ENCODE results near the gene PBX4. TPM values are rescaled to one million over a fixed set of nuclear protein-coding genes. Genes with fewer than 3 reads are reported as not detected.
A peak's percentile ranks its signal among the peaks of the same experiment; 100 is the strongest.

The PBX4 gene
- total and polyA plus RNA-seq, 10 of the 15 experiments (the other 5 are each of a cell fraction or from before 2014, with no cell fraction given) = 0.18 to 17.3 (median 4.2) TPM

DNA sequence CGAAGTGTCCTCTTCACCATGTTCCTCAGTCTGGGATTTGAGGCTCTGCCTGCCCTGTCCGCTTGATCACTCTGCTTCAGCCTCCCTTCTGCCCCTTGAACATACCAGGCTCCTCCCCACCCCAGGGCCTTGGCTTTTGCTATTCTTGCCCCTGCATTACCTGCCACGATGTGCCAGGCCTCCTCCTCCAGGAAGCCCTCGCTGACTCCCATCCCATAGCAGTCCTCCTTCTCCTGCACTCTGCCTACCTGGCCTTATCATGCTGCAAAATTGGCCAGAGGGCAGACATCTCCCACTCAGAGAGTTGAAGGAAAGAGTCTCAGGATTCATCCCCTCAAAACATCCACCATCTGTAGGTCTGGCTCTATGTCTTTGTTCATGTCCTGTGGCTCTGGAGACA, 87.6 kb downstream of the PBX4 start:
- ChIA-PET CTCF (interaction anchor here (0.6 to 3.6 kb wide), 10 partner anchors 8 to 428 kb away, joined by 3 to 50 read pairs (median 12); partner anchors contain the start of genes GMIP, NDUFA13 and ZNF93), SMC1A (ENCODE audit: uncharacterized antibody, unreplicated experiment) (interaction anchor here (1.8 to 2.3 kb wide), 2 partner anchors 114 to 131 kb away, joined by 6 to 21 read pairs; partner anchors contain the start of gene GMIP), RAD21 (ENCODE audit: unreplicated experiment) (interaction anchor here (1.3 to 3.5 kb wide), 3 partner anchors 23 to 113 kb away, joined by 3 to 22 read pairs (median 18); partner anchors contain the start of gene GMIP), POLR2A (interaction anchor here (0.6 to 1.5 kb wide), 4 partner anchors 16 to 89 kb away, joined by 3 to 5 read pairs (median 4); no protein-coding TSS in a partner anchor)
- no peaks in the 10 kb centered on the region for H4K20me1 ChIP-seq (ENCODE audit: control insufficient read depth, insufficient read depth)
- ATAC-seq (no peak), FAIRE-seq (no peak), DNase-seq (ENCODE audit: low read depth, low spot score) (no peak)
- in situ Hi-C loops (cut with MboI) = loop anchor here (25.0 kb wide), 4 partner anchors 881 to 1506 kb away; partner anchors contain the start of genes ZNF66 and ZNF737
- H3K36me3 ChIP-seq (ENCODE audit: control insufficient read depth in 2 of 2, insufficient read depth in 2 of 2, low read length in 1 of 2) = peaks cover 3 to 21% of the 10 kb centered on the region in 2 experiments
- no peaks in the 10 kb centered on the region for H3K79me2 ChIP-seq (ENCODE audit: control insufficient read depth, insufficient read depth, low read length)
- 89% methylated on average over 4 of the region's 4 CpGs for WGBS (ENCODE audit: insufficient coverage, insufficient replicate concordance, low lambda C conversion rate, missing lambda C conversion rate)
- peaks cover 9% of the 10 kb centered on the region for H3K4me1 ChIP-seq (ENCODE audit: control insufficient read depth, insufficient read depth, low read length)
- H3K4me3 ChIP-seq = no peak overlapping the region
- no peaks in the 10 kb centered on the region for H3K27me3 ChIP-seq (replicated peaks in 1 of 2; ENCODE audit: control insufficient read depth in 2 of 2, insufficient read depth in 2 of 2, low read length in 1 of 2)
- BruUV-seq (replicated peaks) = no TSS peak
- H2AFZ ChIP-seq (ENCODE audit: control insufficient read depth, low read depth, low read length) = no peak overlapping the region
- intact Hi-C loops (cut with micrococcal nuclease; ENCODE audit: unreplicated experiment) = no loop called here
- H3K9me3 ChIP-seq (replicated peaks; ENCODE audit: control insufficient read depth, insufficient read depth, low read length) = no peaks in the 10 kb centered on the region
- no peak overlapping the region for H3K27ac ChIP-seq (ENCODE audit: control insufficient read depth, insufficient read depth)
- no peak overlapping the region for H3K9ac ChIP-seq (ENCODE audit: control insufficient read depth, insufficient read depth, low read length)
- no peak for TF ChIP-seq RB1 (IDR thresholded peaks at IDR 0.05; ENCODE audit: borderline replicate concordance)
- TF ChIP-seq POLR2A (IDR thresholded peaks at IDR 0.05; ENCODE audit: low read depth, low read length) = peak; percentile 24
- no peak for TF ChIP-seq BRCA1 (IDR thresholded peaks at IDR 0.05; ENCODE audit: low read depth, low read length)
- TF ChIP-seq POLR2AphosphoS2 (IDR thresholded peaks at IDR 0.05; ENCODE audit: low read depth, low read length) = 0 out of 2 replicates have a peak, but pooled peaks have one; percentile 26
- no peak for TF ChIP-seq WRNIP1 (IDR thresholded peaks at IDR 0.05; ENCODE audit: borderline replicate concordance, low read depth, low read length)
- no peak overlapping the region for H3K4me2 ChIP-seq (ENCODE audit: control insufficient read depth, insufficient read depth)

DNA sequence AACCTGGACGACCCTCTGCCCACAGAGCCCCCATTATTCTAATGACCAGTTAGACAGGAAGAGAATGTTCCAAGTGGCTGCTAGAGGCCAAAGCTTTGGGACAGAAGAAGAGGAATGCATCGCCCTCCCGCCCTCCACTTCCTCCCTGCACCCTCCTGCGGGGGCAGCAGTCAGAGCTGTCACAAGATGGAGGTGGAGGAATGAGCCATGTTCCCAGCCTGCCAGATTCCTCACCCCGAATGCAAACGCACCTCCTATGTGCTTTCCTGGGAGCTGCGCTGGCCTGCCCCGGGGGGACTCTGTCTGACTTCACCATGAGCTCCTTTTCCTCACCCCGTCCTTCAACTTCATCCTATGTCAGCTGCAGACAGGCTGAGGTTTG, 88.1 kb downstream of the PBX4 start:
- Histone ChIP-seq H3K27ac (ENCODE audit: control insufficient read depth, insufficient read depth) (no peak overlapping the region), H3K27me3 (replicated peaks in 1 of 2; ENCODE audit: control insufficient read depth in 2 of 2, insufficient read depth in 2 of 2, low read length in 1 of 2) (no peaks in the 10 kb centered on the region), H3K79me2 (ENCODE audit: control insufficient read depth, insufficient read depth, low read length) (peaks cover under 1% of the 10 kb centered on the region; the same call in 1 of the 2 replicates), H3K4me3 (no peak overlapping the region), H2AFZ (ENCODE audit: control insufficient read depth, low read depth, low read length) (no peak overlapping the region), H4K20me1 (ENCODE audit: control insufficient read depth, insufficient read depth) (no peaks in the 10 kb centered on the region), H3K4me1 (ENCODE audit: control insufficient read depth, insufficient read depth, low read length) (peaks cover 14% of the 10 kb centered on the region), H3K36me3 (ENCODE audit: control insufficient read depth in 2 of 2, insufficient read depth in 2 of 2, low read length in 1 of 2) (peaks cover 3 to 23% of the 10 kb centered on the region in 2 experiments), H3K4me2 (ENCODE audit: control insufficient read depth, insufficient read depth) (no peak overlapping the region), H3K9ac (ENCODE audit: control insufficient read depth, insufficient read depth, low read length) (no peak overlapping the region), H3K9me3 (replicated peaks; ENCODE audit: control insufficient read depth, insufficient read depth, low read length) (no peaks in the 10 kb centered on the region)
- no peak for DNase-seq (ENCODE audit: low read depth, low spot score)
- ChIA-PET RAD21 (ENCODE audit: unreplicated experiment) (interaction anchor here (0.8 to 2.7 kb wide), 2 partner anchors 9 to 114 kb away, joined by 5 to 22 read pairs; partner anchors contain the start of gene GMIP), POLR2A (interaction anchor here (0.6 to 1.5 kb wide), 3 partner anchors 16 to 90 kb away, joined by 3 to 4 read pairs (median 4); no protein-coding TSS in a partner anchor), SMC1A (ENCODE audit: uncharacterized antibody, unreplicated experiment) (no interaction called here), CTCF (interaction anchor here (3.6 kb wide), 1 partner anchor 114 kb away, joined by 38 read pairs; the partner anchor contains the start of gene GMIP)
- no TSS peak for BruUV-seq (replicated peaks)
- in situ Hi-C loops (cut with MboI) = loop anchor here (25.0 kb wide), 4 partner anchors 882 to 1507 kb away; partner anchors contain the start of genes ZNF66 and ZNF737
- 88% methylated on average over 8 of the region's 9 CpGs for WGBS (ENCODE audit: insufficient coverage, insufficient replicate concordance, low lambda C conversion rate, missing lambda C conversion rate)
- ATAC-seq = no peak
- TF ChIP-seq KDM1A (IDR thresholded peaks at IDR 0.05; ENCODE audit: borderline replicate concordance) = no peak
- TF ChIP-seq, protein P1, sequence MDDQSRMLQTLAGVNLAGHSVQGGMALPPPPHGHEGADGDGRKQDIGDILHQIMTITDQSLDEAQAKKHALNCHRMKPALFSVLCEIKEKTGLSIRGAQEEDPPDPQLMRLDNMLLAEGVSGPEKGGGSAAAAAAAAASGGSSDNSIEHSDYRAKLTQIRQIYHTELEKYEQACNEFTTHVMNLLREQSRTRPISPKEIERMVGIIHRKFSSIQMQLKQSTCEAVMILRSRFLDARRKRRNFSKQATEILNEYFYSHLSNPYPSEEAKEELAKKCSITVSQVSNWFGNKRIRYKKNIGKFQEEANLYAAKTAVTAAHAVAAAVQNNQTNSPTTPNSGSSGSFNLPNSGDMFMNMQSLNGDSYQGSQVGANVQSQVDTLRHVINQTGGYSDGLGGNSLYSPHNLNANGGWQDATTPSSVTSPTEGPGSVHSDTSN (IDR thresholded peaks at IDR 0.05; ENCODE audit: insufficient replicate concordance, low read depth, low read length) = no peak
- TF ChIP-seq MYB (IDR thresholded peaks at IDR 0.05; ENCODE audit: borderline replicate concordance, low read depth, low read length) = no peak
- TF ChIP-seq, protein P2, sequence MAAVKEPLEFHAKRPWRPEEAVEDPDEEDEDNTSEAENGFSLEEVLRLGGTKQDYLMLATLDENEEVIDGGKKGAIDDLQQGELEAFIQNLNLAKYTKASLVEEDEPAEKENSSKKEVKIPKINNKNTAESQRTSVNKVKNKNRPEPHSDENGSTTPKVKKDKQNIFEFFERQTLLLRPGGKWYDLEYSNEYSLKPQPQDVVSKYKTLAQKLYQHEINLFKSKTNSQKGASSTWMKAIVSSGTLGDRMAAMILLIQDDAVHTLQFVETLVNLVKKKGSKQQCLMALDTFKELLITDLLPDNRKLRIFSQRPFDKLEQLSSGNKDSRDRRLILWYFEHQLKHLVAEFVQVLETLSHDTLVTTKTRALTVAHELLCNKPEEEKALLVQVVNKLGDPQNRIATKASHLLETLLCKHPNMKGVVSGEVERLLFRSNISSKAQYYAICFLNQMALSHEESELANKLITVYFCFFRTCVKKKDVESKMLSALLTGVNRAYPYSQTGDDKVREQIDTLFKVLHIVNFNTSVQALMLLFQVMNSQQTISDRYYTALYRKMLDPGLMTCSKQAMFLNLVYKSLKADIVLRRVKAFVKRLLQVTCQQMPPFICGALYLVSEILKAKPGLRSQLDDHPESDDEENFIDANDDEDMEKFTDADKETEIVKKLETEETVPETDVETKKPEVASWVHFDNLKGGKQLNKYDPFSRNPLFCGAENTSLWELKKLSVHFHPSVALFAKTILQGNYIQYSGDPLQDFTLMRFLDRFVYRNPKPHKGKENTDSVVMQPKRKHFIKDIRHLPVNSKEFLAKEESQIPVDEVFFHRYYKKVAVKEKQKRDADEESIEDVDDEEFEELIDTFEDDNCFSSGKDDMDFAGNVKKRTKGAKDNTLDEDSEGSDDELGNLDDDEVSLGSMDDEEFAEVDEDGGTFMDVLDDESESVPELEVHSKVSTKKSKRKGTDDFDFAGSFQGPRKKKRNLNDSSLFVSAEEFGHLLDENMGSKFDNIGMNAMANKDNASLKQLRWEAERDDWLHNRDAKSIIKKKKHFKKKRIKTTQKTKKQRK (IDR thresholded peaks at IDR 0.05; ENCODE audit: low read depth, low read length) = no peak
- intact Hi-C loops (cut with micrococcal nuclease; ENCODE audit: unreplicated experiment) = no loop called here
- no peak for FAIRE-seq
